ENCODE results near the gene CAMSAP1.

Gene CAMSAP1

GRCh38 chr9:135813671-135814290 is 93.6 kb downstream of the CAMSAP1 start:
- no peak for DNase-seq (ENCODE audit: extremely low read depth, low read depth)
- no peak for TF ChIP-seq CTCF (IDR thresholded peaks at IDR 0.05; ENCODE audit: low read depth, low read length)

- no peak for TF ChIP-seq CTCF (IDR thresholded peaks at IDR 0.05; ENCODE audit: low read depth, low read length)
- no peak for DNase-seq (ENCODE audit: extremely low read depth, low read depth)
Observed at GRCh38 chr9:135812961-135813360, 94.4 kb downstream of the CAMSAP1 start.

- TF ChIP-seq CTCF (IDR thresholded peaks at IDR 0.05; ENCODE audit: low read depth, low read length), result no peak
- DNase-seq (ENCODE audit: extremely low read depth, low read depth), result no peak
Observed at GRCh38 chr9:135811801-135812200, 95.5 kb downstream of the CAMSAP1 start.

GRCh38 chr9:135810806-135811575 is 96.4 kb downstream of the CAMSAP1 start:
- TF ChIP-seq CTCF (IDR thresholded peaks at IDR 0.05; ENCODE audit: low read depth, low read length), result no peak
- DNase-seq (ENCODE audit: extremely low read depth, low read depth), result no peak

GRCh38 chr9:135809166-135809565 is 98.2 kb downstream of the CAMSAP1 start:
- no peak for TF ChIP-seq CTCF (IDR thresholded peaks at IDR 0.05; ENCODE audit: low read depth, low read length)
- peak; percentile 11 for DNase-seq (ENCODE audit: extremely low read depth, low read depth)

GRCh38 chr9:135805422-135806022 is 101.8 kb downstream of the CAMSAP1 start:
- no peak for DNase-seq (ENCODE audit: extremely low read depth, low read depth)
- no peak for TF ChIP-seq CTCF (IDR thresholded peaks at IDR 0.05; ENCODE audit: low read depth, low read length)

Measured in AG09319 (cell line).